Activated naive CD8-positive, alpha-beta T cell treated with anti-CD3 and anti-CD28 coated beads, Interleukin-2, amount 10 ng/mL, durations not matched to agents 7 days and 5 days (primary cell): ENCODE results near the gene RSL1D1. TPM values are rescaled to one million over a fixed set of nuclear protein-coding genes. Genes with fewer than 3 reads are reported as not detected.
"Not testable (repeated sequence)": the region's sequence is repeated elsewhere in the genome, so short reads cannot be mapped to it uniquely, and the experiment has no call there.

Experiments used
- ATAC-seq: fragments of 150-1000 bp; cut with Tn5 transposase; one replicate; pipeline ENCODE4 v1.10.0; 2021; ENCODE audit warnings: low read depth, moderate library complexity
- POLR2A ChIA-PET: fragments of 350-600 bp; sonication (Branson Sonifier 250); formaldehyde crosslinking; loops from one replicate; lab custom pipeline; 2021; ENCODE audit warnings: antibody characterized with exemption; lab: Charles Lee
- DNase-seq: peaks from one replicate; pipeline ENCODE4 v3.0.0; 2021
- H3K27ac Mint-ChIP-seq: one replicate; pipeline ENCODE4 v1.8.0; 2022; ENCODE audit warnings: mild to moderate bottlenecking, mixed read lengths
- H3K27me3 Mint-ChIP-seq: one replicate; pipeline ENCODE4 v1.8.0; 2022; ENCODE audit warnings: mild to moderate bottlenecking, moderate library complexity, mixed read lengths
- H3K36me3 Mint-ChIP-seq: one replicate; pipeline ENCODE4 v1.8.0; 2021; ENCODE audit warnings: mild to moderate bottlenecking, mixed read lengths
- H3K4me1 Mint-ChIP-seq: one replicate; pipeline ENCODE4 v1.8.0; 2021; ENCODE audit warnings: mixed read lengths
- H3K4me3 Mint-ChIP-seq: one replicate; pipeline ENCODE4 v1.8.0; 2022; ENCODE audit warnings: mild to moderate bottlenecking, moderate library complexity, mixed read lengths
- H3K9me3 Mint-ChIP-seq: one replicate; pipeline ENCODE4 v1.8.0; 2021; ENCODE audit warnings: mixed read lengths
- total RNA-seq, 2 experiments: library from RNA; stranded (reverse); gene quantifications; one replicate each; pipeline ENCODE4 v1.2.3, GENCODE V29; 2021

The RSL1D1 gene
- total RNA-seq, 2 experiments from 2014 or later, result 159 to 165 TPM

DNA sequence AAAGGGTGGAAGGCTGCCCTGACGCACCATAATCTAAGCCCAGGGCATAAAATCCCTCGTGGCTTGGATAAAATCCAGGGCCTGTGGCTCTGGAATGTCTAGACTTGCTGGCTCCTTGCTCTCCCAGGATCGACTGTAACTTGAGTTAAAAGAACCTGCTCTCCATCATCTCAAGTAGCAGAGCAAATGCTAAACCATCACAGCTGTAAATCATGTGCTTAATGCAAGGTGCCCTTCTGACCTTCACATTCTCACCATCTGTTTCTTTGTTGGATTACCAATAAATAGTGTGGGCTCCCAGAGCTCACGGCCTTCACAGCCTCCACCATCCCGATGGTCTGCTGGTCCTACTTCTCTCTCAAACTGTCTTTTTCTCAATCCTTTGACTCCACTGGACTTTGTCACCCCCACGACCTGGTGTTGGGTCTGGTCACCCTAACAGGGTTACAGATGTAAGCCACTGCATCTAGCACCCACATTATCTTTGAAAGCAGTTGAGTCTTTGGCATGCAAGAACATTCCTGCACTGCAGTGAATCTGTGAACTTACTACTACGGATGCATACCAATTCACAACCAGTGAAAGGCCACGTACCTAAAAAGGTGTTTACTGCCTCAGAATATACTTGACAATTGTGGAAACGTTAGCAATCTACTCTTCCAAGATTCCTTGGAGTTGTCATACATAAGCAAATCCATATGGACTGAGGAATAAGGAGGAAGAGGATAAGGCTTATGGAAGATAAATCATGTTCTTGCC, 15.3 kb downstream of the RSL1D1 start:
- no peaks in the 10 kb centered on the region for H3K27me3 Mint-ChIP-seq
- DNase-seq (peak; percentile 7), ATAC-seq (no peak)
- no peak overlapping the region for H3K4me3 Mint-ChIP-seq
- POLR2A ChIA-PET, result interaction anchor here (1.6 kb wide), 1 partner anchor 38 kb away, joined by 3 read pairs; the partner anchor contains the start of gene ZC3H7A
- no peaks in the 10 kb centered on the region for H3K9me3 Mint-ChIP-seq
- H3K27ac Mint-ChIP-seq, result no peak overlapping the region
- peaks cover 17% of the 10 kb centered on the region for H3K36me3 Mint-ChIP-seq
- no peaks in the 10 kb centered on the region for H3K4me1 Mint-ChIP-seq

DNA sequence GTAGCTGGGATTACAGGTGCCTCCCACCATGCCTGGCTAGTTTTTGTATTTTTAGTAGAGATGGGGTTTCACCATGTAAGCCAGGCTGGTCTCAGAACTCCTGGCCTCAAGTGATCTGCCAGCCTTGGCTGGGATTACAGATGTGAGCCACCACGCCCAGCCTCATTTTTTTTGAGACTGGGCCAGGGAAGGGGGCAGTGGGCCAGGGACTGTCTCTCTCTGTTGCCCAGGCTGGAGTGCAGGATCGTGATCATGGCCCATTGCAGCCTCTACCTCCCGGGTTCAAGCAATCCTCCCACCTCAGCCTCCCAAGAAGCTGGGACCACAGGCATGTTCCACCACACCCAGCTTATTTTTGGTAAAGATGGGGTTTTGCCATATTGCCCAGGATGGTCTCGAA, 16.0 kb downstream of the RSL1D1 start:
- H3K36me3 Mint-ChIP-seq, result peaks cover 14% of the 10 kb centered on the region
- no peak overlapping the region for H3K27ac Mint-ChIP-seq
- no peak for ATAC-seq
- H3K27me3 Mint-ChIP-seq, result no peaks in the 10 kb centered on the region
- no peaks in the 10 kb centered on the region for H3K4me1 Mint-ChIP-seq
- H3K9me3 Mint-ChIP-seq, result no peaks in the 10 kb centered on the region
- POLR2A ChIA-PET, result interaction anchor here (1.2 kb wide), 1 partner anchor 8 kb away, joined by 4 read pairs; no protein-coding TSS in a partner anchor
- no peak for DNase-seq
- H3K4me3 Mint-ChIP-seq, result no peak overlapping the region

DNA sequence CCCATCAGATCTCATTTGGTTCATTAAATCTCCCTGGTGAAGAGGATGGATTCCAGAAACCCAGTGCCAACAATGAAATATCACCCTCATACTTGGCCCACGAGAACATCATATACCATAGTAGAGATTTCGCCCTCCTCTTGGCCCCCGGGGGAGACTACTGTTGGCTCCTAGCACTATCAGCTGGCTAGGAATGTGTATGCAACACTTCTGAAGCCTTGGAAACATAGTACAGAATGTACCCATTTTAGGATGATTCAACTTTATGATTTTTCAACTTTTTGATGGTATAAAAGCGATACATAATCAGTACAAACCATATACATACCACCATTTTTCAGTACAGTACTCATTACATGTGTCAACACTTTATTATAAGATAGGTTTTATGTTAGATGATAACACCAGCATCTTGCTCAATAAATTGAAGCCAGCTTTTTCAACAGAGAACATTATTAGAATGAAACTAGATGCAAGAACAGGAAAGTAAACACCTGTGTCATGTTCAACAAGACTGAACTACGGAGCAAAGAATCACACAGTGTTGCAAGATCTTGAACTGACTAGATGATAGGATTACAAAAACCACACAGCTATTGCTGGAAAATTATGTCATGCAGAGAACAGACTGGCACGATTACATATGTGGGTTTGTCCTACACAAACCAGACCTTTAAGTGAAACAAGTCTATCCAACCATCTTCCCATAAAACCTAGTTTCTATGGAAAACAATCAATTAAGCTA, 17.2 kb downstream of the RSL1D1 start:
- ATAC-seq (no peak), DNase-seq (no peak)
- H3K9me3 Mint-ChIP-seq, result no peaks in the 10 kb centered on the region
- H3K4me3 Mint-ChIP-seq, result no peak overlapping the region
- POLR2A ChIA-PET, result interaction anchor here (0.6 to 1.2 kb wide), 3 partner anchors 9 to 35 kb away, joined by 4 to 5 read pairs (median 4); no protein-coding TSS in a partner anchor
- H3K4me1 Mint-ChIP-seq, result no peaks in the 10 kb centered on the region
- H3K27me3 Mint-ChIP-seq, result no peaks in the 10 kb centered on the region
- no peak overlapping the region for H3K27ac Mint-ChIP-seq
- peaks cover 8% of the 10 kb centered on the region for H3K36me3 Mint-ChIP-seq

DNA sequence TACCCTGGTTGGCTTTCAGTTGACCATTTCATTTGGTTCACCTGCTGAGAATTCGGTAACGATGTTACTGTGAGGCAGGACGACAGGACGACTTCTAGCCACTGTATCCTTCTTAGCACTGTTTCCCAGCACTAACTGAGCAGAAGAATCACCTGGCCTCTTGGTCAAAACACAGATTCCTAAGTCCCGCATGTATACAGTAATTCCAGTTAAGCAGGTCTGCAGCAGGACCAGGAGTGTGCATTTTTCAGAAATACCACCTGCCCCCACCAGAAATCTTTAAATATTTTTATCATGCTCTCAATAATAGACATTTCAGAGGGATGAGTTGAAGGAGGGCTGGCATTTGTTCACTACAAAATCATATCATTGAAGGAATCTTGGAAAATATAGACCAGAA, 22.6 kb downstream of the RSL1D1 start:
- H3K36me3 Mint-ChIP-seq, result no peaks in the 10 kb centered on the region
- H3K4me1 Mint-ChIP-seq, result no peaks in the 10 kb centered on the region
- no peak overlapping the region for H3K4me3 Mint-ChIP-seq
- no peak for DNase-seq
- H3K9me3 Mint-ChIP-seq, result no peaks in the 10 kb centered on the region
- no peak overlapping the region for H3K27ac Mint-ChIP-seq
- ATAC-seq, result no peak
- POLR2A ChIA-PET, result no interaction called here
- H3K27me3 Mint-ChIP-seq, result peaks cover 2% of the 10 kb centered on the region

DNA sequence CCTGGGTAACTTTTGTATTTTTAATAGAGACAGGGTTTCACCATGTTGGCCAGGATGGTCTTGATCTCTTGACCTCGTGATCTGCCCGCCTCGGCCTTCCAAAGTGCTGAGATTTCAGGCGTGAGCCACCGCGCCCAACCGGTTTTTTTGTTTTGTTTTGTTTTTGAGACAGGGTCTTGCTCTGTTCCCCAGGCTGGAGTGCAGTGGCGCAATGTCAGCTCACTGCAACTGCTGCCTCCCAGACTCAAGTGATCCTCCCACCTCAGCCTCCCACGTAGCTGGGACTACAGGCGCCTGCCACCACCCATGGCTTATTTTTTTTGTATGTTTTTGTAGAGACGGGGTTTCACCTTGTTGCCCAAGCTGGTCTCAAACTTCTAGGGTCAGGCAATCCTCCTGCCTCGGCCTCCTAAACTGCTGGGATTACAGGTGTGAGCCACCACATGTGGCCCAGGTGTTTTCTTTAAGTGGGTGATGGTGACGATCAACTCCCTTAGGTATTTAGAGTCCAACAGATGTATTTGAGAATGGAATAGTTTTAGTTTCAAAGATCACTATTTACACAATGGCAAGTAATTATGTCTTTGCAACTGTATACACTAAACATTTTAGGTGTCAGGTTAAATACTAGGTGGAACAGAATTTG, 25.7 kb downstream of the RSL1D1 start:
- H3K4me1 Mint-ChIP-seq, H3K27me3 Mint-ChIP-seq, H3K36me3 Mint-ChIP-seq, POLR2A ChIA-PET, H3K27ac Mint-ChIP-seq, H3K9me3 Mint-ChIP-seq, DNase-seq, H3K4me3 Mint-ChIP-seq, ATAC-seq: not testable (repeated sequence)

DNA sequence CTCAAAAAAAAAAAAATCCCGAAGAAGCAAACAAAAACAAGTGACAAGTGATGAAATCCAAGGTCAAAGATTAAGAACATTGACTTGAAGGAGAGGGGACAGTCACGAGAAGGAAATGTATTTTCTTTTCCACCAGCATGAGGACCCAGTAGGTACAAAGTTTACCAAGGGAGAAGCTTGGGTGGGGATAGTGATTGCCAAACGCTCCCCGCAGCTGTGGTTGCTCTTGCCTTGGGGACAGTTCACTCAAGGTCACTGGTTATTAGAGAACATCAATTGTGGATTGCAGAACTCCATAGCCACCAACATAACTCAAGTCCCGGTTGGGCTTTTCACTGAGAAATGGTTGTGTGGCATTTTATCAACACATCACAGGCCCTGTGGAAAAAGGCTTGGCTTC, 27.0 kb downstream of the RSL1D1 start:
- H3K27me3 Mint-ChIP-seq, result peaks cover 2% of the 10 kb centered on the region
- ATAC-seq (no peak), DNase-seq (no peak)
- H3K9me3 Mint-ChIP-seq, result no peaks in the 10 kb centered on the region
- H3K4me3 Mint-ChIP-seq, result no peak overlapping the region
- no peaks in the 10 kb centered on the region for H3K36me3 Mint-ChIP-seq
- POLR2A ChIA-PET, result no interaction called here
- no peaks in the 10 kb centered on the region for H3K4me1 Mint-ChIP-seq
- no peak overlapping the region for H3K27ac Mint-ChIP-seq

DNA sequence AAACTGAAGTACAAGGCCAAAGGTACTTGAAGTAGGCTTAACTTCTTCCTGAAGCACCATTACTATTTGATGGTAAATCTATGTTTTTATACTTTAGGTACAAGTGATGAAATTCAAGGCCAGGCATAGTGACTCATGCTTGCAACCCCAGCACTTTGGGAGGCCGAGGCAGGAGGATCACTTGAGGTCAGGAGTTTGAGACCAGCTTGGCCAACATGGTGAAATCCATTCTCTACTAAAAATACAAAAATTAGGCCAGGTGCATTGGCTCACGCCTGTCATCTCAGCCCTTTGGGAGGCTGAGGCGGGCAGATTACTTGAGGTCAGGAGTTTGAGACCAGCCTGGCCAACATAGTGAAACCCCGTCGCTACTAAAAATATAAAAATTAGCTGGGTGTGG, 27.7 kb downstream of the RSL1D1 start:
- H3K4me3 Mint-ChIP-seq, H3K27ac Mint-ChIP-seq, H3K36me3 Mint-ChIP-seq, ATAC-seq, POLR2A ChIA-PET, DNase-seq, H3K4me1 Mint-ChIP-seq, H3K27me3 Mint-ChIP-seq, H3K9me3 Mint-ChIP-seq: not testable (repeated sequence)

DNA sequence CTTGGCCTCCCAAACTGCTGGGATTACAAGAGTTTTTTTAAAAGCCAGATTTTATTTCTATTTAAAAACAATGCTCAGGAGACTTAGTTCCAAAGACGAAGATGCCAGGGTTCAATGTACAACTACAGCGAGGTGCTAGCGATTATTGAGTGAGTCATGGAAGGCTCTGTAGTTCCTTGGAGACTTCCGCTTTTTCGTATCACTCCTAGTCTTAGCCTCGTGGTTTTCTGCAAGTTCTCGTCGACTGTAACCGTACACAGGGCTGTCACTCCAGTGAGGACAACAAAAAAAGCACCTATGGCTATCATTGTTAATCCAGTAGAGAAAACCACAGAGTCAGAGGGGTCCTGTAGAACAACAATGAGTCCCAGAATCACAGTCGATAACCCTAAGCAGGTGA, 31.5 kb downstream of the RSL1D1 start:
- Mint-ChIP-seq H3K4me1 (no peaks in the 10 kb centered on the region), H3K36me3 (no peaks in the 10 kb centered on the region), H3K27me3 (peaks cover 6% of the 10 kb centered on the region), H3K9me3 (no peaks in the 10 kb centered on the region), H3K4me3 (no peak overlapping the region), H3K27ac (no peak overlapping the region)
- ATAC-seq (no peak), DNase-seq (no peak)
- POLR2A ChIA-PET, result no interaction called here

DNA sequence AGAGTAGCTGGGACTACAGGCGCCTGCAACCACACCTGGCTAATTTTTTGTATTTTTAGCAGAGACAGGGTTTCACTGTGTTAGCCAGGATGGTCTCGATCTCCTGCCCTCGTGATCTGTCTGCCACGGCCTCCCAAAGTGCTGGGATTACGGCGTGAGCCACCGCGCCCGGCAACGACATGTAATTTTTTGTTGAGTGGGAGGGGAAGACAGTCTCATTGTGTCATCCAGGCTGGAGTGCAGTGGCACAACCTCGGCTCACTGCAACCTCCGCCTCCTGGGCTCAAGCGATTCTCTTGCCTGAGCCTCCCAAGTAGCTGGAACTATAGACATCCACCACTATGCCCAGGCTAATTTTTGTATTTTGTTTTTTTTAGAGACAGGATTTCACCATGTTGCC, 32.4 kb downstream of the RSL1D1 start:
- H3K27ac Mint-ChIP-seq, H3K4me3 Mint-ChIP-seq, H3K4me1 Mint-ChIP-seq, H3K36me3 Mint-ChIP-seq, POLR2A ChIA-PET, H3K27me3 Mint-ChIP-seq, ATAC-seq, H3K9me3 Mint-ChIP-seq, DNase-seq: not testable (repeated sequence)

DNA sequence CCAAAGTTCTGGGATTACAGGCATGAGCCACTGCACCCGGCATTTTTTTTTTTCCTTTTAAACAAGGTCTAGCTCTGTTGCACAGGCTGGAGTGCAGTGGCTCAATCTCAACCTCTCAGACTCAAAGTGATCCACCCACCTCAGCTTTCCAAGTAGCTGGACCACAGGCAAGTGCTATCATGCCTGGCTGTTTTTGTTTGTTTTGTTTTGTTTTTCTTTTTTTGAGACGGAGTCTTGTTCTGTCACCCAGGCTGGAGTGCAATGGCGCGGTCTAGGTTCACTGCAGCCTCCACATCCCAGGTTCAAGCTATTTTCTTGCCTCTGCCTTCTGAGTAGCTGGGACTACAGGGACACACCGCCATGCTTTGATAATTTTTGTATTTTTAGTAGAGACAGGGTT, 35.2 kb downstream of the RSL1D1 start:
- ATAC-seq (no peak), DNase-seq (no peak)
- peaks cover 6% of the 10 kb centered on the region for H3K27me3 Mint-ChIP-seq
- H3K36me3 Mint-ChIP-seq, result no peaks in the 10 kb centered on the region
- H3K27ac Mint-ChIP-seq, result no peak overlapping the region
- no peaks in the 10 kb centered on the region for H3K9me3 Mint-ChIP-seq
- H3K4me1 Mint-ChIP-seq, result peaks cover 3% of the 10 kb centered on the region
- POLR2A ChIA-PET, result no interaction called here
- no peak overlapping the region for H3K4me3 Mint-ChIP-seq

DNA sequence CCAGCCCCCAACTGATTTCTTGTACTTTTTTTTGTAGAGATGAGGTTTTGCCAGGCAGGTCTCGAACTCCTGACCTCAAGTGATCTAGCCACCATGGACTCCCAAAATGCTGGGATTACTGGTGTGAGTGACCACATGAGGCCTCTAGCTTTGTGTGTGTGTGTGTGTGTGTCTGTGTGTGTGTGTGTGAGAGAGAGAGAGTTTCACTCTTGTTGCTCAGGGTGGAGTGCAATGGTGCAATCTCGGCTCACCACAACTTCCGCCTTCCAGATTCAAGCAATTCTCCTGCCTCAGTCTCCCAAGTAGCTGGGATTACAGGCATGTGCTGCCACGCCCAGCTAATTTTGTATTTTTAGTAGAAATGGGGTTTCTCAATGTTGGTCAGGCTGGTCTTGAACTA, 36.5 kb downstream of the RSL1D1 start:
- H3K36me3 Mint-ChIP-seq, H3K9me3 Mint-ChIP-seq, ATAC-seq, H3K4me3 Mint-ChIP-seq, POLR2A ChIA-PET, DNase-seq, H3K27ac Mint-ChIP-seq, H3K27me3 Mint-ChIP-seq, H3K4me1 Mint-ChIP-seq: not testable (repeated sequence)

DNA sequence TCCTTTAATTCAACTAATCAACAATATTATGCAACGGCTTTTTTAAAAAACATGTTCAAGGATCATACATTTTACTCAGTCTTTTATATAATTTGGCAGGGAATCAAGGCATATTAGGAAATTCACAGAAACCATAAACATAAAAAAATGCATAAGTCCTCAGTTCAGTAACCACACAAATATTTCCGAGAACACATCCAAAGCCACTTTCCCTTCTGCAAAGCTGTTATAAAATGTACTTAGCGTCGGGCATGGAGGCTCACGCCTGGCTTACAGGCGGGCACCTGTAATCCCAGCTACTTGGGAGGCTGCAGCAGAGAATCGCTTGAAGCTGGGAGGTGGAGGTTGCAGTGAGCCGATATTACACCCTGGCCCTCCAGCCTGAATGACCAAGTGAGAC, 44.6 kb downstream of the RSL1D1 start:
- Mint-ChIP-seq H3K4me3 (no peak overlapping the region), H3K27me3 (peaks cover 4% of the 10 kb centered on the region), H3K4me1 (peaks cover 9% of the 10 kb centered on the region), H3K27ac (no peak overlapping the region), H3K9me3 (peaks cover 2% of the 10 kb centered on the region), H3K36me3 (no peaks in the 10 kb centered on the region)
- no peak for ATAC-seq
- POLR2A ChIA-PET, result no interaction called here
- no peak for DNase-seq

DNA sequence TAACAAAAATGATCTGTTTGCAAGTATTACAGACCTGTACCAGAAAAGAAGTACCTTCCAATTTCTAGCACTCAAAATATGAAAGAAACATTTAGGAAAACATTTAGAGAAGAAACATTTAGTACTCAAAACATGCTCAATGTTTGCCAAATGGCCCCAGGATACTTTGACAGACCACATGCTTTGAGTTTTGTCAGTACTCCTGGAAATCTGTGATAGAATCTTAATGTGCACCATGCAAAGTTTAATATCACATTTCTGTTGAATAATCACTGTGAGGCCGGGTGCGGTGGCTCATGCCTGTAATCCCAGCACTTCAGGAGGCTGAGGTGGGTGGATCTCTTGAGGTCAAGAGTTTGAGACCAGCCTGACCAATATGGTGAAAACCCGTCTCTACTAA, 45.8 kb downstream of the RSL1D1 start:
- POLR2A ChIA-PET, result no interaction called here
- DNase-seq (no peak), ATAC-seq (no peak)
- Mint-ChIP-seq H3K4me1 (peaks cover 12% of the 10 kb centered on the region), H3K27me3 (peaks cover 4% of the 10 kb centered on the region), H3K36me3 (no peaks in the 10 kb centered on the region), H3K9me3 (peaks cover 2% of the 10 kb centered on the region), H3K27ac (no peak overlapping the region), H3K4me3 (no peak overlapping the region)
